Sigmoid colon (tissue), 4 donors: ENCODE data around the gene PAQR8.

Experiments used
- CTCF ChIP-seq, 4 experiments: fragments of 450-650 bp in 3 of 4; fragments of 200-600 bp in 1 of 4; IDR thresholded peaks; one replicate each; pipeline ENCODE4 v1.5.1; 2016 to 2019; ENCODE audit warnings: antibody characterized with exemption in 4 of 4, mild to moderate bottlenecking in 3 of 4, moderate library complexity in 2 of 4
- EP300 ChIP-seq, 4 donors: sonication (generic); formaldehyde crosslinking; IDR thresholded peaks; one replicate each; pipeline ENCODE4 v1.6.1; 2017; ENCODE audit warnings: antibody characterized with exemption in 4 of 4
- POLR2A ChIP-seq, 2 donors: fragments of 450-650 bp; IDR thresholded peaks; one replicate each; pipeline ENCODE4 v1.6.1; 2016; ENCODE audit warnings: antibody characterized with exemption in 2 of 2, mild to moderate bottlenecking in 2 of 2, moderate library complexity in 2 of 2
- POLR2AphosphoS5 ChIP-seq, 4 donors: sonication (generic); formaldehyde crosslinking; IDR thresholded peaks; one replicate each; pipeline ENCODE4 v1.6.1; 2017; ENCODE audit warnings: antibody characterized with exemption in 4 of 4

GRCh38 chr6:52409499-52409898 lies 47.5 kb downstream of the PAQR8 start:
- no peak for TF ChIP-seq CTCF (IDR thresholded peaks at IDR 0.05)
- no peak for TF ChIP-seq POLR2A (IDR thresholded peaks at IDR 0.05)
- TF ChIP-seq POLR2AphosphoS5 (IDR thresholded peaks at IDR 0.05): no peak
- TF ChIP-seq EP300 (IDR thresholded peaks at IDR 0.05): no peak
